Measurements from ENCODE around the gene GRAP2. TPM values are rescaled to one million over a fixed set of nuclear protein-coding genes. Genes with fewer than 3 reads are reported as not detected.

Gene GRAP2
- total RNA-seq, 4 donors from 2014 or later = 0.27 to 7.2 (median 0.96) TPM

- Histone ChIP-seq H3K4me1 (peaks cover 0 to 26% of the 10 kb centered on the region in 2 donors), H3K27ac (peak overlapping the region in 2 of 3 donors; percentile 27 to 30), H3K27me3 (no peaks in the 10 kb centered on the region), H3K36me3 (no peaks in the 10 kb centered on the region), H3K4me3 (replicated peaks in 1 of 3) (no peak overlapping the region), H3K9me3 (no peaks in the 10 kb centered on the region)
- 67 to 74% methylated on average over 9 of the region's 9 CpGs for WGBS, 2 donors
- intact Hi-C loops (cut with DNase I) = no loop called here
- no peak for DNase-seq
- no peak for TF ChIP-seq CTCF (IDR thresholded peaks at IDR 0.05)
- TF ChIP-seq POLR2A (IDR thresholded peaks at IDR 0.05) = no peak
Measured at GRCh38 chr22:39967103-39967829, 66.4 kb downstream of the GRAP2 start.

- no peak overlapping the region for H3K4me3 ChIP-seq (replicated peaks in 1 of 3)
- H3K36me3 ChIP-seq = no peaks in the 10 kb centered on the region
- H3K27ac ChIP-seq = no peak overlapping the region
- TF ChIP-seq CTCF (IDR thresholded peaks at IDR 0.05) = no peak
- no peak for TF ChIP-seq POLR2A (IDR thresholded peaks at IDR 0.05)
- WGBS, 2 donors = 50 to 73% methylated on average over 10 to 20 of the region's 20 CpGs
- no peaks in the 10 kb centered on the region for H3K27me3 ChIP-seq
- H3K9me3 ChIP-seq = no peaks in the 10 kb centered on the region
- peaks cover 0 to 26% of the 10 kb centered on the region in 2 donors for H3K4me1 ChIP-seq
- peak in 1 of 2 donors; percentile 26 for DNase-seq
- intact Hi-C loops (cut with DNase I) = no loop called here
Measured at GRCh38 chr22:39967996-39968972, 67.4 kb downstream of the GRAP2 start.

- peaks cover 4 to 21% of the 10 kb centered on the region in 2 donors for H3K4me1 ChIP-seq
- no peaks in the 10 kb centered on the region for H3K36me3 ChIP-seq
- H3K4me3 ChIP-seq (replicated peaks in 1 of 3) = no peak overlapping the region
- intact Hi-C loops (cut with DNase I) = no loop called here
- 91 to 96% methylated on average over 6 to 8 of the region's 10 CpGs for WGBS, 2 donors
- H3K27ac ChIP-seq = no peak overlapping the region
- H3K9me3 ChIP-seq = no peaks in the 10 kb centered on the region
- TF ChIP-seq CTCF (IDR thresholded peaks at IDR 0.05) = no peak
- no peak for TF ChIP-seq POLR2A (IDR thresholded peaks at IDR 0.05)
- DNase-seq = no peak
- H3K27me3 ChIP-seq = no peaks in the 10 kb centered on the region
Measured at GRCh38 chr22:39970742-39971141, 69.9 kb downstream of the GRAP2 start.

GRCh38 chr22:39972641-39973040, 71.8 kb downstream of the GRAP2 start:
- intact Hi-C loops (cut with DNase I) = no loop called here
- TF ChIP-seq CTCF (IDR thresholded peaks at IDR 0.05) (no peak), POLR2A (IDR thresholded peaks at IDR 0.05) (no peak)
- DNase-seq = no peak
- H3K4me1 ChIP-seq = peaks cover 4 to 10% of the 10 kb centered on the region in 2 donors
- no peak overlapping the region for H3K27ac ChIP-seq
- no peaks in the 10 kb centered on the region for H3K9me3 ChIP-seq
- WGBS, 2 donors = 75 to 79% methylated on average over 5 of the region's 5 CpGs
- no peak overlapping the region for H3K4me3 ChIP-seq (replicated peaks in 1 of 3)
- no peaks in the 10 kb centered on the region for H3K27me3 ChIP-seq
- no peaks in the 10 kb centered on the region for H3K36me3 ChIP-seq
